GM13976 (cell line): ENCODE results near the gene PAGR1.
"Not testable (repeated sequence)": the region's sequence is repeated elsewhere in the genome, so short reads cannot be mapped to it uniquely, and the experiment has no call there.

ENCODE experiments used
- DNase-seq: peaks from one replicate; pipeline ENCODE4 v3.0.0; 2012; ENCODE audit warnings: low spot score
- in situ Hi-C: fragments of 300-500 bp; cut with MboI; formaldehyde crosslinking; loops from one replicate; pipeline ENCODE4 v1.12.0; 2022; ENCODE audit warnings: low sequenced_read_pairs, mixed read lengths, inconsistent platforms; ENCODE audit not compliant: unreplicated experiment
- TF ChIP-seq, protein P1 (sequence below): IDR thresholded peaks from 2 replicates; pipeline ENCODE4 v1.5.1; 2012; ENCODE audit warnings: borderline replicate concordance, mild to moderate bottlenecking; ENCODE audit not compliant: insufficient read depth; ENCODE audit errors: extremely low read depth, missing control alignments, control extremely low read depth

The PAGR1 gene

DNA sequence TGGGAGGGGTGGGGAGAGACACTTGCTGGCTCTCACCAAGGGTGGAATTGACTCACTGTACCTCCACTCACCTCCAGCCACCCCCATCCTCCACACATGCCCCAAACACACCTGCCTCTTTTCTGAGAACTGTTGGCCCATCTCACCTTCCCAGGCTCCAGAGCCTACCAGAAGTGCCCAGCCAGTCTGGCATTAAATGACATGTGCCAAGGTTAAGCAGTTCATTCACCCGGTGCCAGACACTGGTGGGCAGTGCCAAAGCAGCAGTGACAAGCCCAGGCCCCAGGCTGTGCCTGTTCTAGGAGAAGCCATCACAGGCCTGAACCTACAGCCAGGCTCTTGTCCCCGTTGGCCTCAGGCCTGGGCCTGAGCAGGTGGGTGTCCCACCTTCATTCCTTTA is 15.5 kb downstream of the PAGR1 start:
- no peak for DNase-seq
- in situ Hi-C loops: no loop called here
- TF ChIP-seq, protein P1, sequence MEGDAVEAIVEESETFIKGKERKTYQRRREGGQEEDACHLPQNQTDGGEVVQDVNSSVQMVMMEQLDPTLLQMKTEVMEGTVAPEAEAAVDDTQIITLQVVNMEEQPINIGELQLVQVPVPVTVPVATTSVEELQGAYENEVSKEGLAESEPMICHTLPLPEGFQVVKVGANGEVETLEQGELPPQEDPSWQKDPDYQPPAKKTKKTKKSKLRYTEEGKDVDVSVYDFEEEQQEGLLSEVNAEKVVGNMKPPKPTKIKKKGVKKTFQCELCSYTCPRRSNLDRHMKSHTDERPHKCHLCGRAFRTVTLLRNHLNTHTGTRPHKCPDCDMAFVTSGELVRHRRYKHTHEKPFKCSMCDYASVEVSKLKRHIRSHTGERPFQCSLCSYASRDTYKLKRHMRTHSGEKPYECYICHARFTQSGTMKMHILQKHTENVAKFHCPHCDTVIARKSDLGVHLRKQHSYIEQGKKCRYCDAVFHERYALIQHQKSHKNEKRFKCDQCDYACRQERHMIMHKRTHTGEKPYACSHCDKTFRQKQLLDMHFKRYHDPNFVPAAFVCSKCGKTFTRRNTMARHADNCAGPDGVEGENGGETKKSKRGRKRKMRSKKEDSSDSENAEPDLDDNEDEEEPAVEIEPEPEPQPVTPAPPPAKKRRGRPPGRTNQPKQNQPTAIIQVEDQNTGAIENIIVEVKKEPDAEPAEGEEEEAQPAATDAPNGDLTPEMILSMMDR: no peak

DNA sequence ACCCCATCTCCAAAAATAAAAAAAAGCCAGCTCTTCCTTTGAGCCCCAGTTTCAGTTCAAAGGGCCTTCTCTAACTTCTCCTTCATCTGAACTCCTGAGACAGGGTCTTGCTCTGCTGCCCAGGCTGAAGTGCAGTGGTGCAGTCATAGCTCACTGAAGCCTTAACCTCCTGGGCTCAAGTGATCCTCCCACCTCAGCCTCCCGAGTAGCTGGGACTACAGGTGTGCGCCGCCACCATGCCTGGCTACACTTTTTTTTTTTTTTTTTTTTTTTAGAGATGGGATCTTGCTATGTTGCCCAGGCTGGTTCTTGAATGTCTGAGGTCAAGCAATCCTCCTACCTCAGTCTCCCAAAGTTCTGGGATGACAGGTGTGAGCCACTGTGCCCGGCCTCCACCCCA is 17.3 kb downstream of the PAGR1 start:
- DNase-seq, in situ Hi-C loops: not testable (repeated sequence)

DNA sequence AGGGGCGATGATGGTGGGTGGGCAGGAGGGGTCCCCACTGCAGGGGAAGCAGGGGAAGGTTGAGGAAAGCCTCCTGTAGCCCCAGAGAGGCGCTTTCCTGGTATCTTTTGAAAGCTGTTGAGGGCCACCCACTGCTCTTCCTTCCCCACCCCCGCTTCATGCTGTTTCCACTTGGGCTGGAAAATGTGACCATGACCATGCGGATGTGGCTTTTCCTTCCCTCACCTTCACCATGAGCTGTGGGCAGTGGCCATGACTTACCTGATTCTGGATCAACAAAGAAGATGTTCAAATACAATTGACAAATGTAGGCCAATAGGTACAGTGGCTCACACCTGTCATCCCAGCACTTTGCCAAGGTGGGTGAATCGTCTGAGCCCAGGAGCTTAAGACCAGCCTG is 18.1 kb downstream of the PAGR1 start:
- in situ Hi-C loops: no loop called here
- no peak for DNase-seq
- TF ChIP-seq, protein P1: no peak

DNA sequence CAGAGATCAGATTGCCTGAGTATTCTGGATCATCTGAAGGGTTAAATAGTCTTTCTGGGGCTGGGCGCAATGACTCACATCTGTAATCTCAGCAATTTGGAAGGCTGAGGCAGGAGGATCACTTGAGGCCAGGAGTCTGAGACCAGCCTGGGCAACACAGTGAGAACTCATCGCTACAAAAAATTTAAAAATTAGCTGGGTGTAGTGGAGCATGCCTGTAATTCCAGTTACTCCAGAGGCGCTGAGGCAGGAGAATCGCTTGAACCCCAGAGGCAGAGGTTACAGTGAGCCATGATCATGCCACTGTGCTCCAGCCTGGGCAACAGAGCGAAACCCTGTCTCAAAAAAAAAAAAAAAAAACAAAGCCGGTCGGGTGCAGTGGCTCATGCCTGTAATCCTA is 20.0 kb downstream of the PAGR1 start:
- in situ Hi-C loops: no loop called here
- TF ChIP-seq, protein P1: no peak
- DNase-seq: no peak

DNA sequence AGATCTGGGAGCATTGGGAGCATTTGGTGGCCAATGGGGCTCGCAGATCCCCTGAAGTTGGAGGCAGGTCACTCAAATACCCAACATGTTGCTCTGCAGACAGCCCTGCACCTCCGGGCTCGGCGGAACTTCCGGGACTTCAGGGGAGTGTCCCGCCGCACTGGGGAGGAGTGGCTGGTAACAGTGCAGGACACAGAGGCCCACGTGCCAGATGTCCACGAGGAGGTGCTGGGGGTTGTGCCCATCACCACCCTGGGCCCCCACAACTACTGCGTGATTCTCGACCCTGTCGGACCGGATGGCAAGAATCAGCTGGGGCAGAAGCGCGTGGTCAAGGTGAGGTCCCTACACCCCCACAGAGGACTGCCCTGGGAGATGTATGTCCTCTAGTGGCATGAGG is 20.7 kb downstream of the PAGR1 start:
- DNase-seq: no peak
- TF ChIP-seq, protein P1: no peak
- in situ Hi-C loops: no loop called here

DNA sequence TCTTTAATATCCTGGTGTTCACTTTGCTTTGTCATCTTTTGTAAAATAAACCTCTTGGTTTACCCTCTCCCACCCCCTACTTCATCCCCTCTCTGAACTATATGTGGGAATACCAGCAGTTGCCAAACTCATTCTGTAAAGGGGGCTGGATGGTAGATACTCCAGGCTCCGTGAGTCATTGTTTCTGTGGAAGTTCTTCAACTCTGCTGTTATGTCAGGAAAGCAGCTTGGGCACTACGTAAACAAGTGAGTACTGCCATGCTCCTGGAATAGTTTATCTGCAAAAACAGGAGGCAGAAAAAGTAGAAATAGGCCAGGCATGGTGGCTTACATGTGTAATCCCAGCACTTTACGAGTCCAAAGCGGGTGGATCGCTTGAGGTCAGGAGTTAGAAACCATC is 21.9 kb downstream of the PAGR1 start:
- in situ Hi-C loops: no loop called here
- TF ChIP-seq, protein P1: no peak
- DNase-seq: no peak

DNA sequence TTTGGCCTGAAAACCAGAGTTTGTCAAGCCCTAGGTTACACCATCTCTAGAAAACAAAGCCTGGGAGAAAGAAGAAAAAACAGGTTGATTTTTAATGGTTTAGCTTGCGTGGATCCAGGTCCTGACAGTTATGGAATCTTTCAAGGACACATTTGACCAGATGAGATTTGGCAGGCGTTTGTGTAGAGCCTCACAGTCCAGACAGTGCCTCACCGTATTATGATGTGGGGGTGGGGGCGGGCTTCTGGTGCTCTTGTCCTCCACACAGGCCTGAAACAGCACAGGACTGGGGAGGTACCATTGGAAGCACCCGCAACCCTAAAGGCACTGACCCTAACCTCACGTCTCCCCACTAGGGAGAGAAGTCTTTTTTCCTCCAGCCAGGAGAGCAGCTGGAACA is 23.9 kb downstream of the PAGR1 start:
- in situ Hi-C loops: no loop called here
- DNase-seq: no peak
- TF ChIP-seq, protein P1: no peak
